HG03521 (cell line): ENCODE data around the gene PPP2R2C.

Experiments used
- ATAC-seq: cut with Tn5 transposase; IDR thresholded peaks from one replicate; pipeline ENCODE4 v1.9.1; 2021; ENCODE audit warnings: mild to moderate bottlenecking, moderate library complexity; ENCODE audit not compliant: unreplicated experiment

The PPP2R2C gene

DNA sequence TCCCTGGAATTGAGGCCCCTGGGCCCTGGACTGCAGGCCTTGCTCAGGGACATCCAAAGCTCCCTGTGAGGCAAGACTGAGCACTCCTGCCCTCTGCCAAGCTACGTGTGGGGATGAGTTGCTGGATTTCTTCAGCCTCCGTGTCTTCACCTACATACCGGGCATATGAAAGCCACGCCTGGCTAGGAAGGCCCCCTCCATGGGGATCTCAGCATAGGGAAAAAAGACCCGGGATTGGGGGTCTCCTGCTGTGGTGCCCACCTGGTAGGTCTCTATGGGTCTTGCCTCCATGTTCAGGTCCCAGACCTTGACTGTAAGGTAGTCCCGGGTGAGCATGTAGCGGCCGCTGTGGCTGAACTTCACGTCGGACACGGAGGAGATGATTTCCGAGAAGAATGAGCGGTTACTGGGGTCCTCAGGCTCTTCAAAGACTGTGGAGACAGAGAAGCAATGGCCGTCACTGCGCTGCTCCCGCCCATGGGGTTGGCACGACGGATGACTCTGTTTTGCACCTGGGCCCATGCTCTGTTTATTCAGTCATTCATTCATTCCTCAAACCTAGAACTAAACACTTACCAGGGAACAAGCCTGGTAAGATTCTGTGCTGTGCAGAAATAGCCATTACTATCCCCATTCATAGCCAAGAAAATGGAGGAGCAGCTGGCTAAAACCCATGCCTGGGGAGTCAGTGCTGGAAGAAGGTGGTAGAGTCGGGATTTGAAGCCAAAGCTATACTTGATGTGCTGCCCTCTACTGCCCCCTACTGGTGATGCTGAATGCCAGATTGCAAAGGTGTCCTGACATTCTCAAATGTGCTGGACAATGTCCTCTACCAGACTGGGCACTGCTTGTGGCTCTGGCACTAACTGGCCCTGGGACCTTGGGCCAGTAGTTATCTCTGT is 138.9 kb downstream of the PPP2R2C start:
- no peak for ATAC-seq

DNA sequence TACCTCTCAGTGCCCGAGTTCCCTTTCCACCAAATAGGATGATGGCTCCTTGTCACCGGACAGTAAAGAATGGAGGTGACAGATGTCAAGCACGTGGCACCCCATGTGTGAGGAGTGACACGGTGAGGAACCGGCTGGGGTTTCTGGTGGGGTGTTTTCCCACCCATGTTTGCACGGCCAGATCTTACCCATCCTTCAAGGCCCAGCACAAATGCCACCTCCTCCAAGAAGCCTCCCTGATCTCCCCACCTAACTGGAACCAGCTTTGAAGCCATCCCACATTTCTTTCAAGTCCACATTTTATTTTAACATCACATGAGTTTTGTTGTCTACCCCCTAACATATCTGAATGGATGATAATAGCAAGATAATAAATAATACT is 139.8 kb downstream of the PPP2R2C start:
- ATAC-seq = no peak

DNA sequence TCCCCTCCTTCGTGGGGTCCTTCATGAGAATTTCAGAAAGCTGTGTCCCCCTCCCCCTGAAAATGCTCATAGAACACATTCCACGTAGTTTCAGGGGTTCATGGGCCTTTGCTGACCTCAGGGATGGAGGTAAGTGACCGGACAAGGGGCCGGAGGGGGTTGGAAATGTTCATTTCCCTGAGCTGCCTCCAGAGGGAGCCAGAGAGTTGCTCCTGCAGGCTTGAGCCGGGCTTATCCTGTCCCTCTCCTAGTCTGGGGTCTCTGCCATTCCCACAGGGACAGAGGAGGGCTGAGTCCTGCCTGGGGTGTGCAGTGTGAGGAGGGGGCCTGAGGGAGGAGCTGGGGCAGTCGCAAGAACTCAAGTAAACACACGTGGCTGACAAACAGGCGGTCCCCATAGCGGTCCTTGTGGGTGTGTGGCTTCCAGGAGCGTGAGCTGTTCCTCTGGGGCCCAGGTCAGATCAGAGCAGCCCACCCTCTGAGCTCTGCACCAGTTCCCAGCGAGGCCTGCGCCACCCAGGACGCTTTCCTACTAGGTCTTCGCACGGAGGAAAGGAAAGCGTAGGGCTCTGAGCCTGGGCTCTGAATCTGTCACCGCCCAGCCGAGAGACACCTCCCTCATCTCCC is 140.3 kb downstream of the PPP2R2C start:
- no peak for ATAC-seq

DNA sequence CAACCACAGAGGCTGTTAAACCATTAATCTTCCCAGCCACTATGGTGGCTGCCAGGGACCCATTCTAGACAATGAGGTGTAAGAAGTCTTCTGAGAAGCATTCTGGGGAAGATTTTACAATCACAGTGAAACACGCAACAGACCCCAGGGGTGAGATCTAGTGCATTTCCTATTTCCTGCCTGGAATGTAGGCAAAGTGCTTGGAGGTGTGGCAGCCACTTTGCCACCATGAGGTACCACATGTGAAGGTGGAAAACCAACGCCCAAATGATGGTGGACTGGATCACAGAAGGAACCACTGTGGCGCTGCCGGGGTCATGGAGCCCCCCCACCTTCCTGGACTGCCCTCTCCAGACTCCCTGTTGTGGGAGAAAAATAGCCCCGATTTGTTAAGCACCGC is 140.9 kb downstream of the PPP2R2C start:
- ATAC-seq = no peak

DNA sequence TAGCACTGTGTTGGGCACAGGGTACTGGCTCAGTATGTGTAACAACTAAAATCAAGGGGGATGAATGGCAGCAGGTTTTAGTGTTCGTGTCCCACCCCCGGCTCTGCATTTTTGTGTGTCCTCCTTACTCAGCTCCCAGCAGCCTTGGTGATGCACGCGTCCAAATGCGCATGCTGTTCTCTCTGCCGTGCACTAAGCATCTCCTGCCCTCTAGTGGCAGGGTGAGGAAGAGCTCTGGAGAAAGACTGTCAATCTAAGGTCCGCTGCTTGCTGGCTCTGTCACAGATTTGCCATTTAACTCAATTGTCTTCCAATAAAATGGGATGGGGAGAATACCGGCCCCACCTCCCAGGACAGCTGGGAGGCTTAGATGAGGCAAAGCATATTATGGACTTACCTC is 141.4 kb downstream of the PPP2R2C start:
- ATAC-seq = no peak

DNA sequence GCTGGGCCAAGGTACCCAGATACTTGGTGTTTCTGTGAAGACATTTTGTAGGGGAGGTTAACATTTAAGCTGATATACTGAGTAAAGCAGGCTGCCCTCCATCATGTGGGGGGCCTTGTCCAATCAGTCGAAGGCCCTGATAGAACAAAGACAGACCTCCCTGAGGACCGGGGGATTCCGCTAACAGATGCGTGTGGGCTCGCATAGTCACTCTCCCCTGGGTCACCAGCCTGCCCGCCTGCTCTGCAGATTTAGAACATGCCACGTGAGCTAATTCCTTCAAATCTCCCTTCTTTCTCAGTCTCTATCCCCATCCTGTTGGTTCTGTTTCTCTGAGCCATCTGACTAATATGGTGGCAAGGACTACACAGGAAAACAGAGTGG is 142.0 kb downstream of the PPP2R2C start:
- no peak for ATAC-seq

DNA sequence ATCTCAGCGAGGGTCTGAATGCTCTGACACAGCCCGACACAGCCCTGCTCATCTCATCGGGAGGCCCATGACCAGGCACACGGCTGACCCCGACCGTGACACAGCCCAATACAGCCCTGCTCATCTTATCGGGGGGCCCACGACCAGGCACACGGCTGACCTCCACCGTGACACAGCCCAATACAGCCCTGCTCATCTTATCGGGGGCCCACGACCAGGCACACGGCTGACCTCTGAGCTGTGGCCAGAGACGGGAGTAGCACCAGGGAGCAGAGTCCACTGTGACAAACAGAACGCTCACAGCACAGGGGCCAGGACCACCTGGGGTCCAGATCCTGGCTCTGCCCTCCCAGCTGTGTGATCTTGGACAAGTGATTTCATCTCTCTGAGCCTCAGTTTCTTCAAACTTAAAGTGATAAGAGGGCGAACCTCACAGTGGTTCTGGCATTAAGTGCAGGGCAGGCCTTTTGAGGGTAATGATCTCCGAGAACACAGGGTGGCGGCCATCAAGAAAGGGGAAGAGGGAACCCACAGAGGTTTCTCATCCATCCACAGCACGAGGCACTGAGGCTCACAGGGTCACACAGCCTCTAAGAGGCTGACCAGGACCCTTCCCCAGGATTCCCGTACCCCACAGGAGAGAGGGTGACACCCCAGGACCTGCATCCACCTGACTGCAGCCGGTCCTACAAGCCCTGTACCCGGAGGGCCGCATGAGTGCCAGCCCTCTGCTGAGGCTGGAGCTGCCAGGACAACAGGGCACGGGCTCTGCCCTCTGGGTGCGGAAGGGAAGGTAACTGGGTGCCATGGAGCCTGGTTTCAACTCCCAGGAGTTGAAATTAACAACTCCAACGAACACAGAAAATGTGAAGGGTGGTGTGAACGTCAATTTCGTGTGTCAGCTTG is 142.7 kb downstream of the PPP2R2C start:
- ATAC-seq = no peak

DNA sequence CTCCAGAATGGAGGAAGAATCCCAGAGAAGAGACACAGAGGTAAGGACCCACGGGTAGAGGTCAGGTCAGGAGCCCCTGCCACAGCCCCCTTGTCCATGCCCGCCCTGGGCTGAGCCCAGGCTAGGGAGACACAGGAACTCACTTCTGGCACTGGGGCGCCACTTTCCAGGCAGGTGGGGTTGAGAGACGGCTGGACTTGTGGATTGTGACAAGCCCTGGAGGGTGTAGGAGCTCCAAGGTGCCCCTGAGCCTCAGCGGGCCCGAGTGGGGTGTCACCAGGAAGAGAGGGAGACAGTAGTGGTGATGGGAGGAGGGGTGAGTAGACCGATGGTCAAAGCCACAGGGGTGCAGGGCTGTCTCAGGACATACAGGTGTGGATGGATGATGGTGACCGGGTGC is 143.9 kb downstream of the PPP2R2C start:
- ATAC-seq = no peak

DNA sequence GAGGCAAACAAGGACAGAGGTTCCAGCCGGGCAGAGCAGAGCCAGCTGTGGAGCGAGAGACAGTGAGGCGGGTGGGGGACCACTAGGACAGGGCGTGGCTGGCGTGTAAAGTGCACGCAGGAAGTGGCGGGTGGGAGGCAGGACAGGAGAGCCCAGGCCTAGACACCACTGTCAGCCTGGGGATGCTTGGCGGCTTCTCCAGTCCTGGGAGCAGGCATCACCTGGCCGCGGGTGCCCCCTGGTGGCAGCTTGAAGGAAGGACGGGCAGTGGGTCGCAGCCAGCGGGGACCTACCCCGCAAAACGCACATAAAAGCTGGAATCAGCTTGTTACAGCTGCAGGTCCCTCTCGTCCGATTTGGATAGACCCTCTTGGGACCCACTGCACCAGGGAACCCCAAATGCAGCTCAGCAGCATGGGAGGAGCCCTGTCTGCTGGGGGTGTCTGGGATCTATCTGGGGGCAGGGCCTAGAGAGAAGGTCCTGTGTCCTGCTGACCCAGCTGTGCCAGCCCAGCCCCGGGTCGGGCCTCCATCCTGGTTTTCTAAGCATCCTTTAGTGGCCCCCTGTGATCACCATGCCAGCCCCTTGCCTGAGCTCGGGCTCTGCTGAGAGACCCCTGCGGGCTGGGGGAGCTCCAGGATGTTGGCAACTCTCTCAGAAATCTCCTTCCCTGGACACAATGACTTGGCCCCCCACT is 145.0 kb downstream of the PPP2R2C start:
- ATAC-seq = no peak

DNA sequence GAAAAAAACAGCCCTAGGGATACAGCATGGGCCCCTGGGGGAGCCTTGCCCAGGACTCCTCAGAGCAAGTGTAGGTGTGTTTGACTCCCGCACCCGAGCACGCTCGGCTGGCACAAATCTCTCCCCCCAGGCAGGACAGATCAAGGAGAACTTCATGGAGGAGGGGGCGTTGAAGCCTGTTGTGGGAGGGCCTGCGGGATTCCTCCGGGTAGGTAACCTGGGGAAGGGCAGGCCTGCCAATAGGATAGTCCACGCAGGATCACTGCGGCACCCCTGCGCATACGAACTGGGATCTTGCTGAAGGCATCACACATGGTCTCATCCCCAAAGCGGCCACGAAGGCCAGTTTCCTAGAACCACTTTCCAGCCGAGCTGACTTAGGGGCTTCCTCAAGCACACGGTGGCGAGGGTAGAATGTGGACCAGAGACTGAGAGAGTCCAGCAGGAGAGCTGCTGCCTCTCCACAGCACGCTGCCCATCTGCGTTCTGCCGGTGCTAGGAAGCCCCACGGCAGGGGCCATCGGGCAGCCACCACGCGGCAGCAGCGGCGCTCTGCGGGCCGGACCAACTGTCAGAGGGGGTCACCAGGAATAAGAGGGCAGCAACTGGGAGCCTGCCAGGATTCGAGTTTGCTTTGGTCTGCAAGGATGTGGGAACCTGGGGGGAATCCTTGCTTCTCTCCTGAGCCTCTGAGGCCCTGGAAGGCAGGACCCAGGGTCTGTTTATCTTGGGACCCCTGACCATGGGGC is 145.9 kb downstream of the PPP2R2C start:
- ATAC-seq = no peak

DNA sequence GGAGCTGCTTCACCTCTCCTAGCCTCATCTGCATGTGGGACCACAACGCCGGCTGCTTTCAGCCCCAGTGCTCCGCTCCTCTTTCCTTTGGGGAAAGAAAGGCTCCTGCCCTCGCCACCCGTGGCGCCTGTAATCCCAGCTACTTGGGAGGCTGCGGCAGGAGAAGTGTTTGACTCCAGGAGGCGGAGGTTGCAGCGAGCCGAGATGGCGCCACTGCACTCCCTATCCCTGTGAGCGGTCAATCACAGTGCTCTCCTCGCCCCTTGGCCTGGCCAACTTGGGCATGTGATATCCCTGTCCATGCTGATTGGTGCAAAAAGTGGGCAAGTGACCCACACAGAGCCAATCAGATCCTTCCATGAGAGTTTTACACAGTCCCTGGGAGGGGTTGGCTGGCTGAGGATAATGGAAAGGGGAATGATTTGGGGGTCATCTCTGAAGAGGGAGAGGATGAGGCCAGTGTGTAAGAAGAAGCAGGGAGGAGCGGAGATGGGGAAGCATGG is 146.6 kb downstream of the PPP2R2C start:
- no peak for ATAC-seq

DNA sequence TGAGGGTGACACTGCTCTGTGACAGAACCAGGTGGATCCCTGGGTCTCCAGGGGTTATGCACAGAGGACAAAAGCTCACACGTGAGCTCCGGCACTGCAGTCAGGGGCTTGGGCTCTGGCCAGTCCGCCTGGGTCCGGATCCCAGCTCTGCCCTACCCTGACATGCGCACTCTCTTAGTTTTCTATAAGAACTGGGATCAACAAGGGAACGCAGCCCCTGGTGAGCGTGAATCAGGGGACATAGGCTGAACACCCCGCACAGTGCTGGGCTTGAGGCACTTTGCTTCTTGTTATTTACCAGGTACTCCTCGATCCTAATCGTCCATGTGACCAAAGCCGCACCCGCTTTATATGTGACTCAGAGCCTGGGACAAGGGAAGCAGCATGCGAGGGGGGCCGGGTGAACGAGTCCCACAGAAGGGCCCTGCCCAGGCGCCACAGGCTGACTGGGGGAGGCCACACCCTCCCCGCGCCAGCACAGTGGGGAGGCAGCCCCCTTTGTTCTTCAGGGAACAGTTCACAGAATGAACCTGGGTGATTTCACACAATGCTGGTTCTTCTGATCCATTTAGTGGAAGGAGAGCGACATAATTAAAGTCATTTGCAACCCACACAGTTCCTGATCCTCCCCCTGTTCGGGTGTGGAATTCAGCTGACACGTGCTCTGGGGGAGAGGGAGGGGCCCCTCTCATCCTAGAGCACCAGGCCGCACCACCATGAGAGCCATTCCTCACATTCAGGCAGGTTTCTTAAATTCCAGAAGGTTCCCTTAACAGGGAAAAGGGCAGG is 147.2 kb downstream of the PPP2R2C start:
- ATAC-seq = no peak

DNA sequence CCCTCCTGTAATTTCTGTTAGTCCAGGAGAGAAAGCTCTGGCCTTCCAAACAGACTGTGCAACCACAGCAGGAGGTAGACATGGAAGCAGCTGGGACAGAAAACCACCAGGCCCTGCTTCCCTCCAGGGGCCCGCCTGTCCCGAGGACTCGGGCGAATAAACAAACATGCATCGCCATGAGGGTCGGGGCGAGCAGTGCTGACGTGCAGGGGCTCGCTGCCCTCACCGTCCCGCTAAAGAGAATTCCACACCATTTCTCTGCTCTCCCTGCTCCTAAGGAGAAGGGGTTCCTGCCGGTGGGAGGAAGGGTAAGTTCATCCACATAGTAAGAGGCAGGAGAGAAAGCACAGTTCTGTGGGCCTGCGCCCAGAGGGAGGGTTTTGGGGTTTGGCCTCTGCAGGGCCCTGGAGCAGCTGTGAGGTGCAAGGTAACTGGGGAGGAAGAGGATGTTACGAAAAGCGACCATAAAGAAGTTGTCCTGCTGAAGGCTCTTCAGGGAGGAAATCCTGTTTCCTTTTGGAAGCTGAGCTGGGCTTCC is 147.9 kb downstream of the PPP2R2C start:
- ATAC-seq = no peak

DNA sequence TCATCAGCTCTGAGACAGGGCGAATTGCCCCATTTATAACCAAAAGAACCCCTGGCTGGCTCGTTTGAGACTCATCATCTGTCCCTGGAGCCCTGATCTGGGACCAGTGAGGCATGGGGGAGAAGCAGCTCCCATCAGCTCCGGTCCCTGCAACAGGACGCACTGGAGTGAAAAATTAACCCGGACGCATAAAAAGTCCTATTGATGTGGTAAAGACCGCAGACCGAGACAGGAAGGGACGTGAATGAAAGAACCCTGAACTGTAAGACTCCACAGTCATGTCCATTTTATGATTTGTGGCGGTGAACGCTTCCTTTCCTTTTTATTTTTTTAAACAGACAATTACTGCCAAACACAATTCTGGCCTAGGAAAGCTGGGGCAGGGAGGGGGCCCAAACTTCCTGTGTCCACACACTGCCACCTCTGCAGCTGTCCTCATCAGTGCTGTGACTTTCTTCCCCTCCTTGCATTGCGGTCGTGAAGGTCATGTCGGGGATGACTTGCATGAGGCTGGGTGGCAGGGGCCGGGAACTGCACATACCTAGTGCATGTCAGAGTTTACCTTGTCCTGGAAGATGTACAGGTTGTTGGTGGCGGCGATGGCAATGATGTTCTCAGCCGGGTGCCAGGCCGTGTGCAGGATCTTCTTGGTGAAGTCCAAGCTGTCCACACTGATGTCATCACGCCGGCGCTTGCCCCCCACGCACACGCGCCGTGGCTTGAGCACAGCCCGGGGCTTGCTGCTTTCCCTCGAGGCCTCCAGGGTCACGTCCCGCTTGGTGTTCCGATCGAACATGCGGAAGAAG is 149.4 kb downstream of the PPP2R2C start:
- no peak for ATAC-seq

DNA sequence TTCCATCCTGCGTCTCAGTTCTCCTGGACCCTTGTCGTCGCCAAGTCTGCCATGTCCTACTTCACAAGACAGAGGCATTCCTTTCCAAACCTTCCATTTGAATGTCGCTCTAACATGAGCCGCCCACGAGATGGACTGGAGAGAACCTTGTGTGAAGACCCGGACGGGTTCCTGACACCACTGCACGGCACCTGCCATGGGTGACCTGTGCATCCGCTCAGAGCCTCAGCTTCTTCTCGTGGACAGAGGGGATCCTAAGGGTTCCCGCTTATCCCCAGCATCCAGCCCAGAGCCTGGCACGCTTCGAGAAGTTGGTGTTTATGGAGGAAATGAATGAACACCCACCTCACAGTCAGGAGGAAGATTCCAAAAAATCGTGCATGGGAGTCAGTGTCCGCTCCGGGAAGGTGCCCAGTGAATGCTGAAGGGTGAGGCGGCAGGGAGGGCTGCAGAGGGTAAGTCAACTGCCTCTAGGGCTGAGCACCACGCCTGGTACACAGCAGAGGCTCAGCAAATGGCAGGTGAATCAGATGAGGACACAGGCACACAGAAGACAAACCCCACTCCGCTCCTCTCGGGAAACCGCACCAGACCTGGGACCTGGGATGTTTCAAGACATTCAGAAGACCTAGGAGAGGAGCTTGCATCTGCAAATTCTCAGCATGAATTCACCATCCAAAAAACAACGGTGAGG is 150.2 kb downstream of the PPP2R2C start:
- ATAC-seq = no peak

DNA sequence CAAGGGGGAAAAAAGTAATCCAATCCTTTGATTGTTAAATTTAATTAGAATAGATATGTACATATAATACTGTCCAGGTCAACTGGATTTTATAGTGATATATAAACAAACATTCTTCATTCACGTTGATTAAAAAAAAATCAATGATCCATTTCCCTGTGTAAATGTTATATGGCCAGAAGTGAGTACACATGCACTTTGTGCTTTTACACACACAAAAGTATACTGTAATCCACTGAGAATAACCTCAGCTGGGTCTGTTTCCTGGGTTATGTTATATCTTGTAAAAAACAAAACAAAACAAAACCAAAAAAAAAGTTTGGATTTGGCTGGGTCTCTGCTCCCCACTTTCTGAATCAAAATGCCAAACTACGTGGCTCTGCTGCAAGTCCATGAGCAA is 151.1 kb downstream of the PPP2R2C start:
- no peak for ATAC-seq

DNA sequence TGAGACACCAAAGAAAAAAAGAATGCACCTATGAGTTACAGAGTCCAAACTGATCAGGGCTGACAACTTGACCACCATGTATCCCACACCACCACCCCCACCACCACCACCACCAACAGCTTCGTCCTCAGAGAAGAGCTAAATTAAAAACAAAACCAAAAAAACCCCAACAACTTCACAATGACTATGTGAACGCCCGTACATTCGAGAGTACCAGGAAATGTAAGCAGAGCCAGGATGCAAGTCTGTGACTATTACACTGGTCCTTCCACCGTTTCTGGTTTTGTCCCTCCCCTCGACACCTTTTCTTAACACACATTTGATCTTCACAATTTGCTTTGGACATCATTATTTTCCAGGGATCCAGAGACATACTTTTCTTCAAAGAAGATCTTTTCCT is 151.8 kb downstream of the PPP2R2C start:
- no peak for ATAC-seq
